ENCODE measurements around the gene TMEM140. TPM values are rescaled to one million over a fixed set of nuclear protein-coding genes. Genes with fewer than 3 reads are reported as not detected.

TMEM140 gene
- total and polyA plus RNA-seq, 2 of the 13 experiments (the other 11 are each of a cell fraction or from before 2014, with no cell fraction given) = 9.2 to 21.7 TPM

DNA sequence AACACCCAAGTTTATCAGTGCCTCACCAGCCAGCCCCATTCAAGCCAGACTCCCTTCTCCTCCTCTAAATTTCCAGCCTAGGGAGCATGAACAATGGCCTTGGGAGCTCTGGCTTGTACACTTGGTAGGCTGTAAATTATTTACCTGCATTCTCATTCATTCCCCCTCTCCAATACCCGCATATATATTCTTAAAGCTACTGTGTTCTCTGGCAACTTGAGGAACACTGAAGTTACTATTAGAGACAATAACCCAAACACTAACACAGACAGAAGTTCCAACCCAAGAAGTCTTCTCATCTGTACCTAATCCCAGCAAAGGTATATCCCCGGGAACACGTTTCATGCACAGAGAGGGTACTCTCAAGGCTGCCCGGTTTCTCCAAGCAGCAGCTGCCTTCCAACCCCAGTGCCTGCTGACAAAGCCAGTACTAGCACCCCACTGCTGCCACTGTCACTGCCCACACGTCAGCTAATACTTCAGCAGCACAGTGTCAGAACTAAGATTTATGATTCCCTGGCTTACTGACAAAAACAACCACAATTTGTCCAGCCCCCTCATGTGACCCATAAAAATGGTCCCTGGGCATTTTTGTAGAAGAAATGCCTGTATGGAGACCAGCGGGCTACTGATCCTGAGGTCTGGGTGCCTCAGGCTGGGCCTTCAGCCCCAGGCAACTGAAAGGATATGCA lies 60.4 kb downstream of the TMEM140 start:
- intact Hi-C loops (cut with micrococcal nuclease; ENCODE audit: unreplicated experiment) (no loop called here), in situ Hi-C loops (cut with HindIII; ENCODE audit: extremely low pct_ligation_motif_present, low pct_unique_long_range_greater_than_20kb) (no loop called here)
- H3K9ac ChIP-seq (ENCODE audit: insufficient read depth, low read depth, low read length) = peak overlapping the region; percentile 37; the same call in 1 of the 2 replicates
- peak overlapping the region in 1 of 3 experiments; percentile 17; a peak in 1 of 6 replicates for H3K4me3 ChIP-seq (replicated peaks in 1 of 3; ENCODE audit: insufficient read depth in 1 of 3, low read depth in 2 of 3, low read length in 3 of 3)
- FAIRE-seq (peak; percentile 68), ATAC-seq (peak; percentile 66), DNase-seq (ENCODE audit: low spot score) (peak; percentile 44)
- WGBS (ENCODE audit: low lambda C conversion rate) = 58% methylated on average over 6 of the region's 6 CpGs
- peak overlapping the region; percentile 17 for H3K27ac ChIP-seq (ENCODE audit: extremely low read length, insufficient read depth, low read length)
- CTCF ChIA-PET (ENCODE audit: low intra/inter-chr PET ratio, low total read pairs) = no interaction called here
- peaks cover 42% of the 10 kb centered on the region for H3K4me1 ChIP-seq (ENCODE audit: insufficient read depth, low read length)
- H3K36me3 ChIP-seq (replicated peaks in 1 of 2; ENCODE audit: control insufficient read depth in 1 of 2, insufficient read depth in 2 of 2, low read length in 2 of 2) = peaks cover 6 to 9% of the 10 kb centered on the region in 2 experiments; a peak in 4 of 5 replicates
- POLR2A ChIA-PET = interaction anchor here (1.1 to 1.6 kb wide), 3 partner anchors 10 to 60 kb away, joined by 3 to 7 read pairs (median 6); partner anchors contain the start of genes CYREN and TMEM140
- no peaks in the 10 kb centered on the region for H3K9me3 ChIP-seq (ENCODE audit: low read length)
- BruUV-seq (replicated peaks) = no TSS peak
- peaks cover 9% of the 10 kb centered on the region for H3K79me2 ChIP-seq (ENCODE audit: insufficient read depth, low read length)
- no peaks in the 10 kb centered on the region; a peak in 1 of 5 replicates for H3K27me3 ChIP-seq (ENCODE audit: control insufficient read depth in 1 of 2, insufficient read depth in 2 of 2, low read length in 2 of 2)
- H4K20me1 ChIP-seq (ENCODE audit: insufficient read depth, low read length) = no peaks in the 10 kb centered on the region
- H3K4me2 ChIP-seq (ENCODE audit: low read depth, low read length) = peak overlapping the region; percentile 54
- no peak overlapping the region for H2AFZ ChIP-seq (ENCODE audit: low read length)
- 0 out of 2 replicates have a peak, but pooled peaks have one; percentile 17 for TF ChIP-seq SAP130 (CRISPR knock-in tag; IDR thresholded peaks at IDR 0.05; ENCODE audit: low read depth)
- no peak for TF ChIP-seq ZNF251 (CRISPR knock-in tag; IDR thresholded peaks at IDR 0.05)
- TF ChIP-seq ZNF350 (CRISPR knock-in tag; IDR thresholded peaks at IDR 0.05; ENCODE audit: borderline replicate concordance, low read depth) = 0 out of 2 replicates have a peak, but pooled peaks have one; percentile 10
- TF ChIP-seq, protein P1, sequence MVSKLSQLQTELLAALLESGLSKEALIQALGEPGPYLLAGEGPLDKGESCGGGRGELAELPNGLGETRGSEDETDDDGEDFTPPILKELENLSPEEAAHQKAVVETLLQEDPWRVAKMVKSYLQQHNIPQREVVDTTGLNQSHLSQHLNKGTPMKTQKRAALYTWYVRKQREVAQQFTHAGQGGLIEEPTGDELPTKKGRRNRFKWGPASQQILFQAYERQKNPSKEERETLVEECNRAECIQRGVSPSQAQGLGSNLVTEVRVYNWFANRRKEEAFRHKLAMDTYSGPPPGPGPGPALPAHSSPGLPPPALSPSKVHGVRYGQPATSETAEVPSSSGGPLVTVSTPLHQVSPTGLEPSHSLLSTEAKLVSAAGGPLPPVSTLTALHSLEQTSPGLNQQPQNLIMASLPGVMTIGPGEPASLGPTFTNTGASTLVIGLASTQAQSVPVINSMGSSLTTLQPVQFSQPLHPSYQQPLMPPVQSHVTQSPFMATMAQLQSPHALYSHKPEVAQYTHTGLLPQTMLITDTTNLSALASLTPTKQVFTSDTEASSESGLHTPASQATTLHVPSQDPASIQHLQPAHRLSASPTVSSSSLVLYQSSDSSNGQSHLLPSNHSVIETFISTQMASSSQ (IDR thresholded peaks at IDR 0.05; ENCODE audit: low read depth) = peak; percentile 52; the same call in 1 of the 2 replicates
- TF ChIP-seq, protein P1 (CRISPR knock-in tag; IDR thresholded peaks at IDR 0.05; ENCODE audit: borderline replicate concordance) = peak; percentile 20; the same call in 1 of the 2 replicates
- no peak for TF ChIP-seq ZNF333 (CRISPR knock-in tag; IDR thresholded peaks at IDR 0.05; ENCODE audit: borderline replicate concordance)
- TF ChIP-seq SOX6 (IDR thresholded peaks at IDR 0.05) = no peak
- peak; percentile 22; the same call in 1 of the 2 replicates for TF ChIP-seq SOX6 (CRISPR knock-in tag; IDR thresholded peaks at IDR 0.05)
- TF ChIP-seq, protein P2, sequence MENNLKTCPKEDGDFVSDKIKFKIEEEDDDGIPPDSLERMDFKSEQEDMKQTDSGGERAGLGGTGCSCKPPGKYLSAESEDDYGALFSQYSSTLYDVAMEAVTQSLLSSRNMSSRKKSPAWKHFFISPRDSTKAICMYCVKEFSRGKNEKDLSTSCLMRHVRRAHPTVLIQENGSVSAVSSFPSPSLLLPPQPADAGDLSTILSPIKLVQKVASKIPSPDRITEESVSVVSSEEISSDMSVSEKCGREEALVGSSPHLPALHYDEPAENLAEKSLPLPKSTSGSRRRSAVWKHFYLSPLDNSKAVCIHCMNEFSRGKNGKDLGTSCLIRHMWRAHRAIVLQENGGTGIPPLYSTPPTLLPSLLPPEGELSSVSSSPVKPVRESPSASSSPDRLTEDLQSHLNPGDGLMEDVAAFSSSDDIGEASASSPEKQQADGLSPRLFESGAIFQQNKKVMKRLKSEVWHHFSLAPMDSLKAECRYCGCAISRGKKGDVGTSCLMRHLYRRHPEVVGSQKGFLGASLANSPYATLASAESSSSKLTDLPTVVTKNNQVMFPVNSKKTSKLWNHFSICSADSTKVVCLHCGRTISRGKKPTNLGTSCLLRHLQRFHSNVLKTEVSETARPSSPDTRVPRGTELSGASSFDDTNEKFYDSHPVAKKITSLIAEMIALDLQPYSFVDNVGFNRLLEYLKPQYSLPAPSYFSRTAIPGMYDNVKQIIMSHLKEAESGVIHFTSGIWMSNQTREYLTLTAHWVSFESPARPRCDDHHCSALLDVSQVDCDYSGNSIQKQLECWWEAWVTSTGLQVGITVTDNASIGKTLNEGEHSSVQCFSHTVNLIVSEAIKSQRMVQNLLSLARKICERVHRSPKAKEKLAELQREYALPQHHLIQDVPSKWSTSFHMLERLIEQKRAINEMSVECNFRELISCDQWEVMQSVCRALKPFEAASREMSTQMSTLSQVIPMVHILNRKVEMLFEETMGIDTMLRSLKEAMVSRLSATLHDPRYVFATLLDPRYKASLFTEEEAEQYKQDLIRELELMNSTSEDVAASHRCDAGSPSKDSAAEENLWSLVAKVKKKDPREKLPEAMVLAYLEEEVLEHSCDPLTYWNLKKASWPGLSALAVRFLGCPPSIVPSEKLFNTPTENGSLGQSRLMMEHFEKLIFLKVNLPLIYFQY (CRISPR knock-in tag; IDR thresholded peaks at IDR 0.05; ENCODE audit: borderline replicate concordance) = 0 out of 2 replicates have a peak, but pooled peaks have one; percentile 4
- TF ChIP-seq NCOA1 (CRISPR knock-in tag; IDR thresholded peaks at IDR 0.05) = no peak
- TF ChIP-seq NKX3-1 (CRISPR knock-in tag; IDR thresholded peaks at IDR 0.05) = no peak
- TF ChIP-seq SOX13 (IDR thresholded peaks at IDR 0.05) = no peak
- 0 out of 4 replicates have a peak, but pooled peaks of 1 of the 2 experiments have one; percentile 16 for TF ChIP-seq SOX13 (CRISPR knock-in tag; conservative IDR thresholded peaks at IDR 0.05 in 1 of 2, IDR thresholded peaks at IDR 0.05 in 1 of 2)
